ENCODE measurements around the gene DECR2. TPM values are rescaled to one million over a fixed set of nuclear protein-coding genes. Genes with fewer than 3 reads are reported as not detected.

DECR2 gene
- total RNA-seq, 1 donor from 2014 or later: 20.8 TPM

DNA sequence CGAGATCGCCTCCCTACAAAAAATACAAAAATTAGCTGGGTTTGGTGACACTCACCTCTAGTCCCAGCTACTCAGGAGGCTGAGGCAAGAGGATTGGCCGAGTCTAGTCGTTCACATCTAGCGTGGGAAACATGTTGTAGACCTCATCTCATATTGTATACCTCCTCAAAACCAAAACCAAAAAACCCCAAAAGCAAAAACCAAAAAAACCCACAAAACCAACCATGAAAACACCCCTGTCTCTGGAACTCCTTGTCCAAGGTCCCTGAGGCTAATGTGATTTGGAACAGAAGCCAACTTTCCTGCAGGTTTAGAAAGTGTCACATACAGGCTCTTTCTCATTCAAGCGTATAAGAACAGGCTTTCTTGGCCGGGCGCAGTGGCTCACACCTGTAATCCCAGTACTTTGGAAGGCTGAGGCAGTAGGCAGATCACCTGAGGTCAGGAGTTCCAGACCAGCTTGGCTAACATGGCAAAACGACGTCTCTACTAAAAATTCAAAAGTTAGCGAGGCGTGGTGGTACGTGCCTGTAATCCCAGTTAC, 52.8 kb downstream of the DECR2 start:
- H3K4me3 ChIP-seq (ENCODE audit: low read depth, low read length): no peak overlapping the region
- no peak for TF ChIP-seq CTCF (conservative IDR thresholded peaks at IDR 0.05; ENCODE audit: low read depth, low read length)
- no peak for DNase-seq (ENCODE audit: low read depth)

DNA sequence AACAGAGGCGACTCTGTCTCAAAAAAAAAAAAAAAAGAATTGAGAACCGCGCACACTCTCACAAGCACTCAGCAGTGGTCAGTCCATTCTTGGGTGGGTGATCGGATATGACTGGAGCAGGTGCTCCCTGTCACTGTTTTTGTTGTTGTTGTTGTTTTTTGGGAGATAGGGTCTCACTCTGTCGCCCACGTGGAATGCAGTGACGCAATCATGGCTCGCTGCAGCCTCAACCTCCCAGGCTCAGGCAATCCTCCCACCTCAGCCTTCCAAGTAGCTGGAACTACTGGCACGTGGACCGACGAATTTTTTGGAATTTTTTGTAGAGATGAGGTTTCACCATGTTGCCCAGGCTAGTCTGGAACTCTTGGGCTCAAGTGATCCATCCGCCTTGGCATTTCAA, 53.8 kb downstream of the DECR2 start:
- TF ChIP-seq CTCF (conservative IDR thresholded peaks at IDR 0.05; ENCODE audit: low read depth, low read length): no peak
- H3K4me3 ChIP-seq (ENCODE audit: low read depth, low read length): no peak overlapping the region
- no peak for DNase-seq (ENCODE audit: low read depth)

DNA sequence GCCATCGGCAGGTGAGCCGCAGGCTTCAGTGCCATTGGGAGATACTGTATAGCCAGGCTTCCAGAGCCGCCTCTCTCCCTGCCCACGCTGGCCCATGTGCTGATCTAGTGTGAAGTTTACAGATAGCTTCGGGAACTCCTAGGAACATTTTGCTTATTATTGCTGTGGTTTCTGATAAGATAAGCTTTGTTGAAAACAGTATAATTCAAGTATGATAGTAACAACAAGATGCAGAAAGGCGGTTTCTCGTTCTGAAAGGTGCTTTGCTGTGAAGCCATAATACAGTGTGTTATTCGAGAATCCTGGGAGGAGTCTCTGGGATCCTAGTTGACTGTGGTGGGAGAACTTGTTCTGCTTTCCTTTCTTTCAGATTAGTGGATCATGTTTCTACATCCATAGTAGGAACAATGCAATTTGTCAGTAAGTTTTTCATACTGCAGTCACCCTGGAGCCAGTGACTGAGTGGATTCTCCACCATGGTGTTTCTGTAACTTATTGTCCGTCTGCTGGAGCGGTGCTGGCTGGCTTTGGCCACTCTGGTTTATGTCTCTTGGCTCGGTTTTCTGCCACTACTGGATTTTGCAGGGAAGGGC, 55.3 kb downstream of the DECR2 start:
- H3K4me3 ChIP-seq (ENCODE audit: low read depth, low read length): no peak overlapping the region
- DNase-seq (ENCODE audit: low read depth): no peak
- TF ChIP-seq CTCF (conservative IDR thresholded peaks at IDR 0.05; ENCODE audit: low read depth, low read length): no peak

DNA sequence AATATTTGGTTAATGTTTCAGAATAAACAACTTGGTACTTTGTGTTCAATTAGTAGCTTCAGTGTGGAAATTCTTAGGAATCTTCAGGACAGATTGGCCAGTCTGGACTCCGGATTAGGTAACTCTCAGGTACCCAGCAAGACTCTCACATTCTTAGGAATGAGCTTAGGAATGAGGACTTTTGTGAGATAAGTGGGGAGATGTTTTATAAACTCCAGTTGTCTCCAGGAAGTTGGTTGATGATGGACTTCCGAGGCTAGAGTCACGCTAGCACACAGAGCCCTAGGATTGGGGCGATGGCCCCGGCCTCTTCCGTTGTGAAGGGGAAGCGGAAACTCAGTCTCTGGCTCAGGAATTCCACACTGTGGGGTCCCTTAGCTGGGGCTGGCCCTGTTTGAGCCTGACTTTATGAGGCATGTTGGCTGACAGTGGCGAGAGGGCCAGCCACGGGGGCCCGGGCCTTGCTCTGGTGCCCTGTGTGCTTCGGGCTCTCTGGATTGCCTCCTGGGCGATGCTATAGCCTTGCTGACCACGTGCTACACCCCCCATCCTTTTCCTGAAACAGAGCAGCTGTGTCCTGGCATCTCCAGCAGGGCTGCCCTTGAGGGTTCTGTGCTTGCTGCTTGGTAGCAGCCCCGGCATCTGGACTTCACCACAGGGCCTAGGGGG, 56.2 kb downstream of the DECR2 start:
- no peak overlapping the region for H3K4me3 ChIP-seq (ENCODE audit: low read depth, low read length)
- no peak for DNase-seq (ENCODE audit: low read depth)
- no peak for TF ChIP-seq CTCF (conservative IDR thresholded peaks at IDR 0.05; ENCODE audit: low read depth, low read length)

- H3K4me3 ChIP-seq (ENCODE audit: low read depth, low read length): no peak overlapping the region
- no peak for DNase-seq (ENCODE audit: low read depth)
- no peak for TF ChIP-seq CTCF (conservative IDR thresholded peaks at IDR 0.05; ENCODE audit: low read depth, low read length)
Observed at GRCh38 chr16:459761-460160, 58.1 kb downstream of the DECR2 start.

- no peak for TF ChIP-seq CTCF (conservative IDR thresholded peaks at IDR 0.05; ENCODE audit: low read depth, low read length)
- H3K4me3 ChIP-seq (ENCODE audit: low read depth, low read length): no peak overlapping the region
- no peak for DNase-seq (ENCODE audit: low read depth)
Observed at GRCh38 chr16:460787-461186, 59.1 kb downstream of the DECR2 start.

Other genes with a start within 250 kb of the DECR2 start
- gene HBZ, start 249.2 kb upstream of the DECR2 start, total RNA-seq: not detected in 2 replicates
- not detected in 2 replicates for gene HBM, start 235.9 kb upstream of the DECR2 start, total RNA-seq
- not detected in 2 replicates for gene HBA2, start 229.0 kb upstream of the DECR2 start, total RNA-seq
- gene HBA1, start 225.2 kb upstream of the DECR2 start, total RNA-seq: not detected in 2 replicates
- gene HBQ1, start 221.4 kb upstream of the DECR2 start, total RNA-seq: 1.5 and 12.1 TPM in 2 replicates
- gene LUC7L, start 172.4 kb upstream of the DECR2 start, total RNA-seq: 49.3 and 77.6 TPM in 2 replicates
- 67.3 and 87.6 TPM in 2 replicates for gene FAM234A, start 167.1 kb upstream of the DECR2 start, total RNA-seq
- 1.0 TPM in 1 of 2 replicates, not detected in the other for gene RGS11, start 125.9 kb upstream of the DECR2 start, total RNA-seq
- gene ARHGDIG, start 121.3 kb upstream of the DECR2 start, total RNA-seq: 0.29 TPM in 1 of 2 replicates, not detected in the other
- gene PDIA2, start 118.7 kb upstream of the DECR2 start, total RNA-seq: not detected in 2 replicates
- 33.9 and 36.0 TPM in 2 replicates for gene AXIN1, start 49.2 kb upstream of the DECR2 start, total RNA-seq
- 188 and 253 TPM in 2 replicates for gene MRPL28, start 31.3 kb upstream of the DECR2 start, total RNA-seq
- gene PGAP6, start 19.9 kb upstream of the DECR2 start, total RNA-seq: 69.3 and 87.2 TPM in 2 replicates
- 82.3 and 93.2 TPM in 2 replicates for gene NME4, start 4.7 kb upstream of the DECR2 start, total RNA-seq
- gene RAB11FIP3, start 23.8 kb downstream of the DECR2 start, total RNA-seq: 26.6 and 29.1 TPM in 2 replicates
- gene CAPN15, start 125.8 kb downstream of the DECR2 start, total RNA-seq: 54.4 and 75.1 TPM in 2 replicates
- not detected in 2 replicates for gene PRR35, start 158.5 kb downstream of the DECR2 start, total RNA-seq
- gene NHLRC4, start 165.1 kb downstream of the DECR2 start, total RNA-seq: 0.35 and 0.51 TPM in 2 replicates
- 45.3 and 60.9 TPM in 2 replicates for gene PIGQ, start 168.1 kb downstream of the DECR2 start, total RNA-seq
- 9.9 and 16.6 TPM in 2 replicates for gene RAB40C, start 188.2 kb downstream of the DECR2 start, total RNA-seq
- gene WFIKKN1, start 229.1 kb downstream of the DECR2 start, total RNA-seq: 0.07 TPM in 1 of 2 replicates, not detected in the other
- gene METTL26, start 234.4 kb downstream of the DECR2 start, total RNA-seq: 206 and 224 TPM in 2 replicates
- gene MCRIP2, start 239.9 kb downstream of the DECR2 start, total RNA-seq: 58.2 and 70.3 TPM in 2 replicates
- 22.0 and 45.6 TPM in 2 replicates for gene WDR90, start 247.5 kb downstream of the DECR2 start, total RNA-seq